ENCODE measurements around the gene KRTAP5-9. TPM values are rescaled to one million over a fixed set of nuclear protein-coding genes. Genes with fewer than 3 reads are reported as not detected.
"Not testable (repeated sequence)": the region's sequence is repeated elsewhere in the genome, so short reads cannot be mapped to it uniquely, and the experiment has no call there.

KRTAP5-9 gene
- total RNA-seq, 1 donor from 2014 or later: 0.53 TPM

DNA sequence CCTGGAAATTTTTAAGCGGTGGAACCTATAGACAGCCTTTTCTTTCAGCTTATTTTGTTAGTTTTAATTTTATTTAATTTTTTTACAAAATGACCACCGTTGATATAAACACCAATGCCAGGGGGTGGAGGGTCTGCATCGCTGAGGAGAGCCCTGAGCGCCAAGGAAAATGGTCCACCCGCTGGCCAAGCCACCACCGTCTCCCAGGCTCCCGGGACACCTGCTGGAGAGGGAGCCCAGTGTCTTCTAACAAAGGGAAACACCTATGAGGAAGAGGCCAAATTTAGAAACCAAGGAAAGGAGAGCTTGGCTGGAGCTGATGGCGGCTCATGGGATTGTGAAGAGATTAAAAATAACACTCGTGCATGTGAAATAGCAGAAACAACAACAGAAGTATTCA is 10.7 kb upstream of the KRTAP5-9 start:
- peaks cover 5% of the 10 kb centered on the region for H3K9me3 Mint-ChIP-seq
- no peak overlapping the region for H3K27ac Mint-ChIP-seq
- TF ChIP-seq, protein P1, sequence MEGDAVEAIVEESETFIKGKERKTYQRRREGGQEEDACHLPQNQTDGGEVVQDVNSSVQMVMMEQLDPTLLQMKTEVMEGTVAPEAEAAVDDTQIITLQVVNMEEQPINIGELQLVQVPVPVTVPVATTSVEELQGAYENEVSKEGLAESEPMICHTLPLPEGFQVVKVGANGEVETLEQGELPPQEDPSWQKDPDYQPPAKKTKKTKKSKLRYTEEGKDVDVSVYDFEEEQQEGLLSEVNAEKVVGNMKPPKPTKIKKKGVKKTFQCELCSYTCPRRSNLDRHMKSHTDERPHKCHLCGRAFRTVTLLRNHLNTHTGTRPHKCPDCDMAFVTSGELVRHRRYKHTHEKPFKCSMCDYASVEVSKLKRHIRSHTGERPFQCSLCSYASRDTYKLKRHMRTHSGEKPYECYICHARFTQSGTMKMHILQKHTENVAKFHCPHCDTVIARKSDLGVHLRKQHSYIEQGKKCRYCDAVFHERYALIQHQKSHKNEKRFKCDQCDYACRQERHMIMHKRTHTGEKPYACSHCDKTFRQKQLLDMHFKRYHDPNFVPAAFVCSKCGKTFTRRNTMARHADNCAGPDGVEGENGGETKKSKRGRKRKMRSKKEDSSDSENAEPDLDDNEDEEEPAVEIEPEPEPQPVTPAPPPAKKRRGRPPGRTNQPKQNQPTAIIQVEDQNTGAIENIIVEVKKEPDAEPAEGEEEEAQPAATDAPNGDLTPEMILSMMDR (IDR thresholded peaks at IDR 0.05): no peak
- no peak for ATAC-seq (ENCODE audit: low read depth)
- ChIA-PET CTCF (no interaction called here), POLR2A (no interaction called here)
- H3K4me3 Mint-ChIP-seq: no peak overlapping the region
- no peak for DNase-seq
- no peaks in the 10 kb centered on the region for H3K36me3 Mint-ChIP-seq (ENCODE audit: low read depth)
- intact Hi-C loops (cut with micrococcal nuclease): no loop called here
- no peaks in the 10 kb centered on the region for H3K4me1 Mint-ChIP-seq
- peaks cover 5% of the 10 kb centered on the region for H3K27me3 Mint-ChIP-seq

DNA sequence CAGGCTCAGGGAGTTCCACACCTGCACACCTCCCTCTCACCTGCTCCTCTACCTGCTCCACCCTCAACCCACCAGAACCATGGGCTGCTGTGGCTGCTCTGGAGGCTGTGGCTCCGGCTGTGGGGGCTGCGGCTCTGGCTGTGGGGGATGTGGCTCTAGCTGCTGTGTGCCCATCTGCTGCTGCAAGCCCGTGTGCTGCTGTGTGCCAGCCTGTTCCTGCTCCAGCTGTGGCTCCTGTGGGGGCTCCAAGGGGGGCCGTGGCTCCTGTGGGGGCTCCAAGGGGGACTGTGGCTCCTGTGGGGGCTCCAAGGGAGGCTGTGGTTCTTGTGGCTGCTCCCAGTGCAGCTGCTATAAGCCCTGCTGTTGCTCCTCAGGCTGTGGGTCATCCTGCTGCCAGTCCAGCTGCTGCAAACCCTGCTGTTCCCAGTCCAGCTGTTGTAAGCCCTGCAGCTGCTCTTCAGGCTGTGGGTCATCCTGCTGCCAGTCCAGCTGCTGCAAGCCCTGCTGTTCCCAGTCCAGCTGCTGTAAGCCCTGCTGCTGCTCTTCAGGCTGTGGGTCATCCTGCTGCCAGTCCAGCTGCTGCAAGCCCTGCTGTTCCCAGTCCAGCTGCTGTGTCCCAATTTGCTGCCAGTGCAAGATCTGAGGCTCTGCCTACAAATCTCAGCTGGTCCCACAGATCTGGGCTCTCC is 10.1 kb upstream of the KRTAP5-9 start, which contains the start of gene KRTAP5-8:
Gene KRTAP5-8, plus strand, starts transcription at position 49 of the 689 bp plus-strand sequence. Its CDS starts 31 bp downstream, at position 80.
- H3K36me3 Mint-ChIP-seq (ENCODE audit: low read depth); POLR2A ChIA-PET; ATAC-seq (ENCODE audit: low read depth); H3K27me3 Mint-ChIP-seq; DNase-seq; H3K9me3 Mint-ChIP-seq; H3K27ac Mint-ChIP-seq; CTCF ChIA-PET; H3K4me3 Mint-ChIP-seq; intact Hi-C loops (cut with micrococcal nuclease); H3K4me1 Mint-ChIP-seq: not testable (repeated sequence)

DNA sequence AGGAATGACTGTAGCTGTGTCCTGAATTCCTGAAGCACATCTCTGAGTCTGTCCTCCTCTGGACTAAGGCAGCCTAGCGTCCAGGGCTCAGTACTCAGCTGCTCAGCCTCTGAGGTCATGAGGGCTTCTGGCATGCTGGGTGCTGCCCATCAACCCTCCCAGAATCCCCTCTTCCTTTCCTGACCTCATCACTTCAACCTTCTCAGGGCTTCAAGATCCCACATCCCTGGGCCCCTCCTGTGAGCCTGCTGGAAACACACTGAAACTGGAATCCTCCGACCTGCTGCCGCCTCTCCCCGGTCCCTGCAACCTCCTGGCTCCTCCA is 9.6 kb upstream of the KRTAP5-9 start:
- Mint-ChIP-seq H3K4me1 (peaks cover 9% of the 10 kb centered on the region), H3K27me3 (peaks cover 5% of the 10 kb centered on the region), H3K9me3 (peaks cover 5% of the 10 kb centered on the region), H3K4me3 (no peak overlapping the region), H3K27ac (no peak overlapping the region), H3K36me3 (ENCODE audit: low read depth) (no peaks in the 10 kb centered on the region)
- TF ChIP-seq, protein P1 (IDR thresholded peaks at IDR 0.05): no peak
- DNase-seq: no peak
- POLR2A ChIA-PET: no interaction called here
- CTCF ChIA-PET: no interaction called here
- intact Hi-C loops (cut with micrococcal nuclease): no loop called here
- ATAC-seq (ENCODE audit: low read depth): no peak

DNA sequence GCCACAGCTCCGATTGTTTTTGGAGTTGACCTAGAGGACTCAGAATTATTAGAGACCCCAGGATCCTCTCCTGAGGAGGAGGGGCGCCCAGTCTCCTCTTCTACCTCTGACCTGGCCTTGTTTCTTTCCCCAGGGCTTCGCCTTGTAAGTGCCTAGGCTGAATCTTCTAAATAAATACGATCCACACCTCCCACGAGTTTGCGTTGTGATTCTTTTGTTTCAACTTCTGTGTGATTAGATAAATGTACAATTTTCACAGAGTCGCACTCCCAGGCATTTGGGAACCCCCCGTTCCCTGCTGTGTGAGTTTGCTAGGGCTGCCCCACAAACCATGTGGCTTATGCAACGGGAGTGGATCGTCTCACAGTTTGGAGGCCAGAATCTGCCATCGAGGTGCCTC is 9.2 kb upstream of the KRTAP5-9 start:
- intact Hi-C loops (cut with micrococcal nuclease): no loop called here
- no peak overlapping the region for H3K27ac Mint-ChIP-seq
- H3K27me3 Mint-ChIP-seq: peaks cover 5% of the 10 kb centered on the region
- no peak for DNase-seq
- POLR2A ChIA-PET: no interaction called here
- no peak overlapping the region for H3K4me3 Mint-ChIP-seq
- CTCF ChIA-PET: no interaction called here
- TF ChIP-seq, protein P1 (IDR thresholded peaks at IDR 0.05): no peak
- ATAC-seq (ENCODE audit: low read depth): no peak
- peaks cover 13% of the 10 kb centered on the region for H3K4me1 Mint-ChIP-seq
- peaks cover 5% of the 10 kb centered on the region for H3K9me3 Mint-ChIP-seq
- H3K36me3 Mint-ChIP-seq (ENCODE audit: low read depth): no peaks in the 10 kb centered on the region

DNA sequence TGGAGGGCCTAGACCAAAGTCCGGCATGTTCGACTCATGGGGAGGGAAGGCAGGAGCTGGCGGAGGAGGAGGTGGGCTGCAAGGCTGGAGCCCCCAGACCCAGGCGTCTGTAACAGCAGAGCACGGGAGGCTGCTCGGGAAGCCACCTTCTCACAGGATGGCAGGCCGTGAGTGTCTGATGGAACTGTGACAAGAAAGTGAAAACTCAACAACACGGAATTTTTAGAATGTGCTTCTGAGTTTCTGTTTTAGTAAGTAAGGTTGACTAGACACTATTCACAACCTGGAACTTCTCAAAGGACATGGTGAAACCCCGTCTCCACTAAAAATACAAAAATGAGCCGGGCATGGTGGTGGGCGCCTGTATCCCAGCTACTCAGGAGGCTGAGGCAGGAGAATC is 8.2 kb upstream of the KRTAP5-9 start:
- ATAC-seq (ENCODE audit: low read depth); H3K9me3 Mint-ChIP-seq; intact Hi-C loops (cut with micrococcal nuclease); H3K27ac Mint-ChIP-seq; H3K36me3 Mint-ChIP-seq (ENCODE audit: low read depth); CTCF ChIA-PET; H3K4me3 Mint-ChIP-seq; H3K27me3 Mint-ChIP-seq; DNase-seq; POLR2A ChIA-PET: not testable (repeated sequence)
- peaks cover 18% of the 10 kb centered on the region for H3K4me1 Mint-ChIP-seq

DNA sequence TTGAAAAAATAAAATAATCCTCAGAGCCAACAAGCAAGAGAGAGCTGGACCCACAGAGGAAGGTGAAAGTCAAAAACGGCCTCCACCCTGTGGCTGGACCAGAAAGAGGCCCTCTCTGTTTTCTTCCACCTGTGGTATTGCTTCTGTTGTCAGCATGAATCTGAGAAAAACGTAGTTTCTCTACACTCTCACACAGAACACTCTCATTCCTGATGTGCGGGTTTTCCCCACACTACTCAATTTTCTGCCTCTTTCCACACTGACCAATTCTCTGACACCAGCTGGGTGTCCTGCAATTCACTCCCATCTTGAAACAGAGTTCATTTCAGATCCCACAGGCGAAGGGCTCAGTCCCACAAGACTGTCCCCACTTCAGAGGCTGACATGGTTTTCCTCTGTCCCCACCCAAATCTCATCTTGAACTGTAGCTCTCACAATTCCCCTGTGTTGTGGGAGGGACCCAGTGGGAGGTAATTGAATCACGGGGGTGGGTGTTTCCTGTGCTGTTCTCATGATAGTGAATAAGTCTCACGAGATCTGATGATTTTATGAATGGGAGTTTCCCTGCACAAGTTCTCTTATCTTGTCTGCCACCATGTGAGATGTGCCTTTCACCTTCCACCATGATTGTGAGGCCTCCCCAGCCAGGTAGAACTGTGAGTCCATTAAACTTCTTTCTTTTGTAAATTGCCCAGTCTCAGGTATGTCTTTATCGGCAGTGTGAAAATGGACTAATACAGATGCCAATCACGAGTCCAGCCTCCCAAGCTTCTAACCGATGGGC is 7.5 kb upstream of the KRTAP5-9 start:
- ATAC-seq (ENCODE audit: low read depth); intact Hi-C loops (cut with micrococcal nuclease): not testable (repeated sequence)

More for the DNA sequence above, 7.5 kb upstream of the KRTAP5-9 start:
- CTCF ChIA-PET; H3K27ac Mint-ChIP-seq; POLR2A ChIA-PET; H3K9me3 Mint-ChIP-seq; H3K36me3 Mint-ChIP-seq (ENCODE audit: low read depth); DNase-seq; H3K4me3 Mint-ChIP-seq; H3K27me3 Mint-ChIP-seq: not testable (repeated sequence)
- peaks cover 18% of the 10 kb centered on the region for H3K4me1 Mint-ChIP-seq
